ENCODE measurements around the gene PFKFB1. TPM values are rescaled to one million over a fixed set of nuclear protein-coding genes. Genes with fewer than 3 reads are reported as not detected.

PFKFB1 gene
- total RNA-seq, 4 donors from 2014 or later, result 0.49 to 1.9 (median 0.64) TPM; not detected in 1

- H3K27me3 ChIP-seq, result no peaks in the 10 kb centered on the region
- no peak for TF ChIP-seq POLR2A (IDR thresholded peaks at IDR 0.05)
- no peak for TF ChIP-seq CTCF (IDR thresholded peaks at IDR 0.05)
- no peak for TF ChIP-seq EP300 (IDR thresholded peaks at IDR 0.05)
- TF ChIP-seq POLR2AphosphoS5 (IDR thresholded peaks at IDR 0.05), result no peak
- no peaks in the 10 kb centered on the region for H3K4me1 ChIP-seq
- H3K9me3 ChIP-seq, result no peaks in the 10 kb centered on the region
- no peak for DNase-seq (ENCODE audit: low spot score in 2 of 2)
- H3K27ac ChIP-seq, result no peak overlapping the region
- WGBS, result no CpG with 5 or more reads among the region's 1 CpG
- no peak overlapping the region for H3K4me3 ChIP-seq
- no peaks in the 10 kb centered on the region for H3K36me3 ChIP-seq
Measured at GRCh38 chrX:54894159-54894558, 99.8 kb downstream of the PFKFB1 start.

- Histone ChIP-seq H3K9me3 (no peaks in the 10 kb centered on the region), H3K4me3 (no peak overlapping the region), H3K27ac (no peak overlapping the region), H3K4me1 (no peaks in the 10 kb centered on the region), H3K36me3 (no peaks in the 10 kb centered on the region), H3K27me3 (no peaks in the 10 kb centered on the region)
- DNase-seq (ENCODE audit: low spot score in 2 of 2), result no peak
- TF ChIP-seq POLR2A (IDR thresholded peaks at IDR 0.05) (no peak), POLR2AphosphoS5 (IDR thresholded peaks at IDR 0.05) (no peak), EP300 (IDR thresholded peaks at IDR 0.05) (no peak), CTCF (IDR thresholded peaks at IDR 0.05) (no peak)
- 22% methylated on average over 3 of the region's 3 CpGs for WGBS
Measured at GRCh38 chrX:54891573-54891972, 102.4 kb downstream of the PFKFB1 start.

DNA sequence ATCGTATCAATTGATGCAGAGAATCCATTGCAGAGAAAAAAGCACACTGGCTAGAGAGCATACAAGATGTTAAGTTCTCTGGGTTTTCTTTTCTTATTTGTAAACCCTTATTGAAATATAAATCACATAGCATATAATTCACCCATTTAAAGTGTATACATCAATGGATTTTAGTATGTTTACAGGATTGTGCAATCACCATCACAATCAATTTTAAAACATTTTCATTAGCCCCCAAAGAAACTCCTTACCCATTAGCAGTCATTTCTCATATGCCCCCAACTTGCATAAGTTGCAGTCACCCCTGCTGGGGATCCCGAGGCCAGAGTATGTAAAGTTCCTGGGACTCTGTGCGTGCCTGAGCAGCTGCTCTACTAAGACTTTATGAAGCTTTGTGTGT lies 108.2 kb downstream of the PFKFB1 start:
- Histone ChIP-seq H3K4me3 (no peak overlapping the region), H3K4me1 (no peaks in the 10 kb centered on the region), H3K27me3 (no peaks in the 10 kb centered on the region), H3K9me3 (no peaks in the 10 kb centered on the region), H3K27ac (no peak overlapping the region), H3K36me3 (no peaks in the 10 kb centered on the region)
- no peak for DNase-seq (ENCODE audit: low spot score in 2 of 2)
- no peak for TF ChIP-seq CTCF (IDR thresholded peaks at IDR 0.05)
- TF ChIP-seq POLR2A (IDR thresholded peaks at IDR 0.05), result no peak
- TF ChIP-seq EP300 (IDR thresholded peaks at IDR 0.05), result no peak
- no peak for TF ChIP-seq POLR2AphosphoS5 (IDR thresholded peaks at IDR 0.05)
- 74% methylated on average over 3 of the region's 3 CpGs for WGBS

Other genes with a start within 250 kb of the PFKFB1 start
- under 1 TPM in 1 of 4 donors, not detected in 3; 0.13 TPM for gene ITIH6, start 195.9 kb downstream of the PFKFB1 start, total RNA-seq
- gene MAGED2, start 186.4 kb downstream of the PFKFB1 start, total RNA-seq, result 10 to 100 TPM; 64.4 to 78.0 (median 70.0) TPM
- 1 to 10 TPM; 1.0 to 3.6 (median 3.4) TPM for gene TRO, start 73.4 kb downstream of the PFKFB1 start, total RNA-seq
- gene APEX2, start 6.2 kb upstream of the PFKFB1 start, total RNA-seq, result 10 to 100 TPM; 12.4 to 25.2 (median 22.0) TPM
- not detected for gene ALAS2, start 36.8 kb upstream of the PFKFB1 start, total RNA-seq
- gene PAGE2B, start 80.8 kb upstream of the PFKFB1 start, total RNA-seq, result not detected
- not detected for gene PAGE2, start 94.8 kb upstream of the PFKFB1 start, total RNA-seq
- gene PAGE5, start 226.2 kb upstream of the PFKFB1 start, total RNA-seq, result not detected